K562 (cell line): ENCODE data around the gene RARG.

ENCODE experiments used
- CTCF ChIP-seq, 3 experiments: IDR thresholded peaks in 2 of 3; conservative IDR thresholded peaks in 1 of 3; 2 replicates each; pipeline ENCODE4 v1.5.1; 2011 to 2012; ENCODE audit warnings: low read length in 3 of 3, mild to moderate bottlenecking in 3 of 3, control low read depth in 2 of 3, improper control_type of control experiment in 1 of 3, inconsistent platforms in 1 of 3, low read depth in 1 of 3, mixed read lengths in 1 of 3, moderate library complexity in 1 of 3; ENCODE audit not compliant: insufficient read depth in 2 of 3
- JUN ChIP-seq, 2 experiments: sonication (generic) in 1 of 2; formaldehyde crosslinking in 1 of 2; IDR thresholded peaks; 2 replicates each; pipeline versions ENCODE4 v1.6.1 to v1.8.0; 2012 to 2022; ENCODE audit warnings: borderline replicate concordance in 2 of 2, mild to moderate bottlenecking in 2 of 2, improper control_type of control experiment in 1 of 2, low read depth in 1 of 2, low read length in 1 of 2, missing genetic modification reagents in 1 of 2
- KDM1A ChIP-seq, 2 experiments: fragments of 450-650 bp; IDR thresholded peaks; 2 replicates each; pipeline ENCODE4 v1.6.1; 2016; ENCODE audit warnings: mild to moderate bottlenecking in 2 of 2
- NFRKB ChIP-seq: fragments of 450-650 bp; IDR thresholded peaks from 2 replicates; pipeline ENCODE4 v1.6.1; 2016; ENCODE audit warnings: low read depth
- NR1H2 ChIP-seq: sonication (generic); formaldehyde crosslinking; IDR thresholded peaks from 2 replicates; pipeline ENCODE4 v1.4.0; 2020; ENCODE audit warnings: mild to moderate bottlenecking, missing genetic modification reagents
- POLR2A ChIP-seq: fragments of 450-650 bp; conservative IDR thresholded peaks from 2 replicates; pipeline ENCODE4 v1.6.1; 2016
- TF ChIP-seq, protein P1 (sequence below), 2 experiments: fragments of 450-650 bp in 1 of 2; sonication (generic) in 1 of 2; formaldehyde crosslinking; conservative IDR thresholded peaks; 2 replicates each; pipeline versions ENCODE4 v1.4.0 to v1.8.1; 2020 to 2022; ENCODE audit warnings: mild to moderate bottlenecking in 1 of 2, missing genetic modification reagents in 1 of 2

DNA sequence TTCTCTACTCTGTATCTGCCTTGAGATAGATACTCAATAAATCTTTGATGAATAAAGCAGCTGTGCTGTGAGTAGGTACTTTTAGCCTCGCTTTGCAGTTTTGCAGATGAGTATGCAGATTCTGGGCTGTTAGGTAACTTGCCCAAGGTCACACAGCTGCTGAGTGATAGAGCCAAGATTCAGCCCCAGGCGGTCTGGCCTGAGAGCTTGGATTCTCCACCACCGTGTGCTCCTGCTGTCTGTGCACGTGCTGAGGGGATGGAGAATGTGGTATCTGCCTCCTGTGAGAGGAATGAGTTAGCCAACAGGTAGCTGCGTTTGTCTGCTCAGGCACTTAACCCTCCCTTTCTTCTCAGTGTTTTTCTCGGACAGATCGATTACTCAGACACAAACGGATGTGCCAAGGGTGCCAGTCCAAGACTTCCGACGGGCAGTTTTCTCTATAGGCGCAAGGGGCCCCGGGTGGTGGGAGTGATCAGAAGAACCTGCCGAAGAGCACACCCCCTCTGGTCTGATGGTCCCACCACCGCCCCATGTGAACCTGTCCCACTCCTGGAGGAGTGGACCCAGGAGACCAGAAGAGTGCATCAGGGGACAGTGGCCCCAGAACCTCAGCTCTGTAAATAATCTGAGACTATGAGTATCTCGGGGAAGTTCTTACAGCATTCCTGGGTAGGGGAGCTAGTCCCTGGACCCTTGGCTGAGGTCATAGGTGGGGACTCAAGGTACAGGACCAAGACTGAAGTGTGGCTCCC is 44.7 kb downstream of the RARG start:
- TF ChIP-seq, protein P1, sequence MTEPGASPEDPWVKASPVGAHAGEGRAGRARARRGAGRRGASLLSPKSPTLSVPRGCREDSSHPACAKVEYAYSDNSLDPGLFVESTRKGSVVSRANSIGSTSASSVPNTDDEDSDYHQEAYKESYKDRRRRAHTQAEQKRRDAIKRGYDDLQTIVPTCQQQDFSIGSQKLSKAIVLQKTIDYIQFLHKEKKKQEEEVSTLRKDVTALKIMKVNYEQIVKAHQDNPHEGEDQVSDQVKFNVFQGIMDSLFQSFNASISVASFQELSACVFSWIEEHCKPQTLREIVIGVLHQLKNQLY (CRISPR knock-in tag; conservative IDR thresholded peaks at IDR 0.05): no peak
- TF ChIP-seq CTCF (IDR thresholded peaks at IDR 0.05 in 2 of 3, conservative IDR thresholded peaks at IDR 0.05 in 1 of 3; ENCODE audit: insufficient read depth in 2 of 3, low read depth in 1 of 3, low read length in 3 of 3) (no peak), JUN (IDR thresholded peaks at IDR 0.05; ENCODE audit: borderline replicate concordance, low read depth, low read length) (no peak), JUN (CRISPR knock-in tag; IDR thresholded peaks at IDR 0.05; ENCODE audit: borderline replicate concordance) (no peak), NFRKB (no peak), KDM1A (IDR thresholded peaks at IDR 0.05) (no peak), NR1H2 (no peak), POLR2A (no peak)
